HG03565 (cell line): ENCODE measurements around the gene ARHGEF2.

Experiments used
- ATAC-seq: cut with Tn5 transposase; IDR thresholded peaks from one replicate; pipeline ENCODE4 v1.9.1; 2021; ENCODE audit warnings: mild to moderate bottlenecking, moderate library complexity; ENCODE audit not compliant: unreplicated experiment

Gene ARHGEF2

GRCh38 chr1:155978325-155978972 is at the start of gene ARHGEF2:
ARHGEF2 (minus strand) TSS chr1:155978547; CDS start chr1:155978427, 120 bp downstream.
- ATAC-seq: no peak

- ATAC-seq: no peak
Measured at GRCh38 chr1:156026588-156026987, 48.2 kb upstream of the ARHGEF2 start.

DNA sequence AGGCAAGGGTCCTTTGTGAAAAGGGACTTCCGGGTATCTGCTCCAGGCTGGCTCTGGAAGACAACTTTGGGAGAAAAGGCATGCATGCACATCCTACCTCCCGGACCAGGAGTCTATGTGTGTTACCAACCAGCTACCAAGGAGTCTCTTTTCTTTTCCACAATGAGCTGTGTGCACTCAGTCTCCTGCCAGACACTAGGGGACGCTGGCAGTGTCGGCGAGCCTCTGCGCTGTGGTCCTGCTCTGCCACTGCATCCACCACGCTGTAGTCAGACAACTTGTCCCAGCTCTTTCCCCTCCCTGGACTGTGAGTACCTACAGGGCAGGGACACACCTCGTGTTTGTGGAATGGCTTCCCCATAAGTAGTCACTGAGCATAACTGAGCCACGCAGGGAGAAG is 47.5 kb upstream of the ARHGEF2 start:
- no peak for ATAC-seq

DNA sequence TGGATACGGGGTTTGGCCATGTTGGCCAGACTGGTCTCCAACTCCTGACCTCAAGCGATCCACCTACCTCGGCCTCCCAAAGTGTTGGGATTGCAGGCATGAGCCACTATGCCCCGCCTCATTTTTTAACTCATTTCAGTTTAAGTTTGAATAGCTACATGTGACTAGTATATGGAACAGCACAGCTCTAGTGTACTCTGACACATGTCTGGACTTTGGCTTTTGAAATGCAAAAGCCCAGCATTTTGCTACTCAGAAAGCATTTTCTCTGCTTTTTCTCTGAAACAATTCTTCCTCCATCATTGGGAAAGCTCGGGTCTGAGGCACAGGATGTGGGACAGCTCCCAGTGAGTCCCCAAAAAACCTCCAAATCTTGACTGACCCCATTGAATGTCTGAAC is 46.5 kb upstream of the ARHGEF2 start:
- ATAC-seq: no peak

DNA sequence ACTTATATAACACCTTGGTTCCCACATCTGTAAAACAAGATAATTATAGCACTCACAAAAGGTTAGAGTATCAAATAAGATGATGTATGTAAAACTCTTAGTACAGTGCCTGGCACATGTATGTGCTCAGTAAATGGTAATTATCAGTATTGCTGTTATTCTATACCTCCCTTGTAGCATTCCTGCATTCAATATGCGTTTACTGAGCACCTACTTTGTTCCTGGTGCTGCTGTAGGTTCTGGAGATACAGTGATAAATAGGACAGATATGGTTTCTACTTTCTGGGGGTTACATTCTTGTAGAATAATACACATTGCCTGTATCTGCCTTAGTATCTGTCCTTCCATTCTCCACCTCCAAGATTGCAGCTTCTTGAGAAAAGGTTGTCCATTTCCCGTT is 43.6 kb upstream of the ARHGEF2 start:
- ATAC-seq: no peak

GRCh38 chr1:156021093-156021428 is 42.7 kb upstream of the ARHGEF2 start:
- no peak for ATAC-seq

GRCh38 chr1:156020293-156021092 is 42.1 kb upstream of the ARHGEF2 start, which contains the start of gene SSR2:
SSR2 (minus strand) TSS chr1:156020951; CDS start chr1:156020167, 784 bp downstream.
- ATAC-seq: peak; percentile 85

DNA sequence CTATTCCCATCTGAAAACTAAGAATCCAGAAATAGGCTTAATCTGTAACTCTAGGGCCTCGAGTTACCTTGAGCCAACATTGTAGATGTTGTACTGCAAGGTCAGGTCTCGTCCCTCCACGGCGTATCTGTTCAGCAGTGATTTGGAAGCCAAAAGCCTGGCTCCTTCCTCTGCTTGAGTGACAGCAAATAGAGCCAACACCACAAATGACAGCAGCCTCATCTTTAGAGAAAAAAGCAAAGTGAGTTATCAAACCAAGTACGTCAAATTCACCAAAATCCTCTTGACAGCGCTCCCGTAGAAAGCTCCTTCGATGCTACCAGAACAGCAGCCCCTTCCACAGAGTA is 41.6 kb upstream of the ARHGEF2 start:
- ATAC-seq: no peak

- ATAC-seq: no peak
Measured at GRCh38 chr1:156014829-156015228, 36.5 kb upstream of the ARHGEF2 start.

DNA sequence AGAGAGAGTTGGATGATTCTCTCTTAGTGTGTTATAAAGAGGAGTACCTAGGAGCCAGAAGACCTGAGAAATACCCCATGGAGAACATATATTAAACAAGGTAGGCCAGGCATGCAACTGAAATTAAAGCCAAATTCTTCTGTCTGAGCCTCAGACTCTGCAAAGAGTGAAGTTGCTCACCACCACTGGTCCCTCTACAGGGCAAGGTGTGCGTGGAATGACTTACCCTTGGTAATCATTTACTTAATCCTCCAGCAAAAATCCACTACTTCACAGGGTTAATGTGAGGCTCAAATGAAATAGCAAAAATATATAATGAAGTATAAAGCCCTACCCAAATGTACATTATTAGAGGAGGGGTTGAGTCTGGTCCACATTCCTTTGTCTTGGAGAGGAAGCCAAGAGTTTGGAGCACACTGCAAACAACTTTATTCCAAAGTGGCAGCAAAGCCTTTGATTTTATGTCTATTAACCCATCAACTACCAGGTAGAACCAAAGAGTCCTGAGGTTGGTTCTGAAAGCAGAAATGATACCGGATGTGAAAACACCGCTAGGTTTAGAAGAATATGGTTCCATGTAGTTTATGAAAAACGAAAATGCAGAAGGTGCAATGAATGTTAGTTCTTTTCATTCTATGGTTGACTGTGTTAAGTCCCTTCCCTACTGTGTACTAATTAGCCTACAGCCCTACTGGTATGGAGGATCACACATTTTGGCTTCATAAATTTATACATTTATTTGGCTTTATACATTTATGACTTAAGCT is 33.9 kb upstream of the ARHGEF2 start:
- ATAC-seq: peak; percentile 72

- ATAC-seq: no peak
Measured at GRCh38 chr1:156009404-156009803, 31.1 kb upstream of the ARHGEF2 start.

- ATAC-seq: no peak
Measured at GRCh38 chr1:156006666-156007376, 28.5 kb upstream of the ARHGEF2 start.

GRCh38 chr1:156004843-156005584 is 26.7 kb upstream of the ARHGEF2 start:
- no peak for ATAC-seq

- no peak for ATAC-seq
Measured at GRCh38 chr1:156003923-156004188, 25.5 kb upstream of the ARHGEF2 start.

GRCh38 chr1:156002188-156002911 is 24.0 kb upstream of the ARHGEF2 start:
- ATAC-seq: no peak

GRCh38 chr1:156001662-156002171 is 23.4 kb upstream of the ARHGEF2 start:
- ATAC-seq: no peak

GRCh38 chr1:156001021-156001661 is 22.8 kb upstream of the ARHGEF2 start:
- no peak for ATAC-seq

- no peak for ATAC-seq
Measured at GRCh38 chr1:155999964-156000363, 21.6 kb upstream of the ARHGEF2 start.

DNA sequence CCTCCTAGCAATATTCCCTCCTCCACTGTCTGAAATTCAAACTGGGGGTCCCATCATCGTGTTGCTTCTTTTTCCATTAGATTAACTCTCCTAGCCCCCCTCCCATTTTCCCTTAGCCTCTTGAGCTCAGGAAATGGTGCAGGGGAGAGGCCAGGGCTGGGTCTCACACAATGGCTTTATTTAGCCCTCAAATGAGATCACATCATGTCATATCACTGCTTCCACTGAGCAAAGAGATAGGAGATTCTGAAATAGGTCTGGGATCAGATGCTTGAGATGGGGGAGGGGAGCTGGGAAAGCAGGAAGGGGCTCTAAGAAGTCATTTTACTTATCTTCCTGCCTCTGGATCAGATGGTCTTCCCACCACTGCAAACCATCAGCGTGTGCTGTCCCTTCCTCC is 17.8 kb upstream of the ARHGEF2 start:
- ATAC-seq: no peak
